Small intestine (tissue), 7 donors: ENCODE data around the gene C10orf95. TPM values are rescaled to one million over a fixed set of nuclear protein-coding genes. Genes with fewer than 3 reads are reported as not detected.
"Not testable (repeated sequence)": the region's sequence is repeated elsewhere in the genome, so short reads cannot be mapped to it uniquely, and the experiment has no call there.

ENCODE experiments used
- DNase-seq, 2 donors: peaks; one replicate each; pipeline versions ENCODE4 v3.0.0 to v3.0.0-alpha.2; 2013
- FAIRE-seq: peaks from 2 replicates; lab custom pipeline; 2012; peaks lifted over from hg19 to GRCh38; lab: Jason Lieb, UNC
- H3K27ac ChIP-seq, 3 donors: one replicate each; pipeline ENCODE4 v1.5.1; 2013; ENCODE audit warnings: low read length in 2 of 3, mild to moderate bottlenecking in 2 of 3, control low read depth in 1 of 3, inconsistent platforms in 1 of 3, low read depth in 1 of 3, moderate library complexity in 1 of 3
- H3K27me3 ChIP-seq, 3 donors: one replicate each; pipeline ENCODE4 v1.6.1; 2013; ENCODE audit warnings: low read length in 3 of 3, inconsistent platforms in 1 of 3; ENCODE audit not compliant: control insufficient read depth in 3 of 3, insufficient read depth in 3 of 3
- H3K36me3 ChIP-seq, 3 donors: one replicate each; pipeline ENCODE4 v1.6.1; 2013; ENCODE audit warnings: low read length in 3 of 3, inconsistent platforms in 1 of 3, low read depth in 1 of 3, mild to moderate bottlenecking in 1 of 3, moderate library complexity in 1 of 3; ENCODE audit not compliant: control insufficient read depth in 3 of 3, insufficient read depth in 2 of 3
- H3K4me1 ChIP-seq, 3 donors: one replicate each; pipeline ENCODE4 v1.6.1; 2013; ENCODE audit warnings: low read length in 2 of 3, inconsistent platforms in 1 of 3, low read depth in 1 of 3, mild to moderate bottlenecking in 1 of 3, moderate library complexity in 1 of 3; ENCODE audit not compliant: control insufficient read depth in 3 of 3, insufficient read depth in 2 of 3
- H3K4me3 ChIP-seq, 3 donors: one replicate each; pipeline ENCODE4 v1.5.1; 2013; ENCODE audit warnings: low read length in 3 of 3, control low read depth in 1 of 3, inconsistent platforms in 1 of 3, low read depth in 1 of 3, mild to moderate bottlenecking in 1 of 3, moderate library complexity in 1 of 3
- H3K9me3 ChIP-seq, 2 donors: one replicate each; pipeline ENCODE4 v1.6.1; 2013; ENCODE audit warnings: low read depth in 1 of 2, low read length in 1 of 2; ENCODE audit not compliant: control insufficient read depth in 2 of 2, insufficient read depth in 1 of 2
- WGBS, 3 donors: extraction: QIAGEN DNeasy Blood & Tissue Kit; methylation state at CpG; one replicate each; pipeline ENCODE4 v1.1.7; 2013; 5-methylcytosine and 5-hydroxymethylcytosine counted together
- polyA plus RNA-seq, 4 donors: library from polyadenylated mRNA; stranded (reverse) in 3 of 4; unstranded in 1 of 4; fragments of 200-250 nt in 3 of 4; fragments of 120-200 nt in 1 of 4; gene quantifications; one replicate each; pipeline versions ENCODE4 v1.2.1 to v1.2.3, GENCODE V29; 2013
- donor health status: healthy with polysubstance abuse.
- donor health status: control.
- donor health status: control.
- donor health status: Bipolar disorder and iron deficiency.
- donor health status: healthy.

Gene C10orf95
- polyA plus RNA-seq, 4 donors = 0.61 to 3.8 TPM; not detected in 2

DNA sequence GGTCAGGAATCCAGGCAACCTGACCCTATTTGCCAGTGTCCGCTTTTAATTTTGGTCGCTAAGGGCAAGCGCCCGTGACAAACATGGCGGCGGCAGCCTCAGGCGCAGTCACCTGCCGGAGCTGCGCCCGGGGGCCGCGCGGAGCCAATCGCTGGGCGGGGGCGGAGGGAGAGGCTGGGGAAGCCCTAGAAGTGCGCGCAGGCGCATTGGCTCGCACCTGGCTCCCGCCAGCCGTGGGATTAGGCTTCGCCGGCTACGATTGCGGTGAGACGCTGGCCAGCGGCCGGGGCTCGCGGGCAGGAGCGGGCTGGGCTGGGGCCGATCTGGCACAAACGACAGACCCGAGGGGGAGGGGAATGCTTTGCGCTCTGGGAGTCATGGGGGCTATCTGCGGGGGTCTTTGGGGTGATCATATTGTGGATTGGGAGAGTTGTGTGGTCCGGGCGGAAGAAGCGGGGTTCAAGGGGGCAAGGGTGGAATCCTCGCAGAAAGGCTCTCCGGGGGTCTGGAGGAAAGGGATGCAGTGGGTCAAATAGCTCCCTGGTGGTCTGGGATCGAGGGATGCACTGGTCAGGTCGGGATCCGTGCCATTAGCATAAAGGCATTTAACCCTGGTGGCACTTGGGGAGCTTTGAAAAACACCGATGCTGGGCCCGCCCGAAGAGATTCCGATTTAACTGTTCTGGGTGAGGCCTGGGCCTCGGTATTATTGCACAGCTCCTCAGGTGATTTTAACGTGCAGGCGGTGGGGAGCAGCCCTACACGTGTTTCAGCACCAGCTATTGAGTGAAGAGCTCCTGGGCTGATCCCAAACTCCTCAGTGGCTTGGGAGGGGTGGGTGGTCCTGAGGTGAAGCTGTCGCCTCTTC lies 10.1 kb upstream of the C10orf95 start:
- Histone ChIP-seq H3K36me3 (peaks cover 0 to 2% (median 0%) of the 10 kb centered on the region in 3 donors), H3K4me1 (peaks cover 3 to 51% (median 7%) of the 10 kb centered on the region in 3 donors), H3K27ac (peak overlapping the region in 1 of 3 donors; percentile 27), H3K4me3 (peak overlapping the region; percentile 24 to 47 (median 46)), H3K27me3 (no peaks in the 10 kb centered on the region), H3K9me3 (no peaks in the 10 kb centered on the region)
- peak; percentile 94 to 96 for DNase-seq
- FAIRE-seq = no peak
- WGBS, 3 donors = 1 to 4% (median 1%) methylated on average over 52 to 54 of the region's 54 CpGs

DNA sequence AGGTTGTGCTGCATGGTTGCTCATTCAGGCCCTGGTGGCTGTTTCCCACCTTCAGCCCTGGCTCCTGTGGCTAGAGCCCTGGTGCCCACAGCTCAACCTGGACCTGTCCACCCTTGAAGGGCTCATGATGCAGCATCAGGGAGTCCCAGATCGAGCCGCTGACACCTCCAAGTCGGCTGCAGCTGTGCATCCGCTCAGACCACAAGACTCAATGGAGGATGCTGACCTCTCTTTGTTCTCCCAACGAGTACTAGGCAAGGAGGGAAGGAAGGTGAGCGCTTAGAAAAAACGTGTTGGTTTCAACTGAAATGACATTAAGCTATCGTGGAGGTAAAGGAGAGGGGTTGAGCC lies 9.5 kb upstream of the C10orf95 start:
- no peak for DNase-seq
- no peak for FAIRE-seq
- no peaks in the 10 kb centered on the region for H3K27me3 ChIP-seq
- H3K4me3 ChIP-seq = peak overlapping the region in 2 of 3 donors; percentile 46 to 47
- peaks cover 3 to 56% (median 7%) of the 10 kb centered on the region in 3 donors for H3K4me1 ChIP-seq
- peak overlapping the region in 1 of 3 donors; percentile 27 for H3K27ac ChIP-seq
- H3K9me3 ChIP-seq = no peaks in the 10 kb centered on the region
- 12 to 26% (median 16%) methylated on average over 8 of the region's 8 CpGs for WGBS, 3 donors
- peaks cover 0 to 4% (median 0%) of the 10 kb centered on the region in 3 donors for H3K36me3 ChIP-seq

DNA sequence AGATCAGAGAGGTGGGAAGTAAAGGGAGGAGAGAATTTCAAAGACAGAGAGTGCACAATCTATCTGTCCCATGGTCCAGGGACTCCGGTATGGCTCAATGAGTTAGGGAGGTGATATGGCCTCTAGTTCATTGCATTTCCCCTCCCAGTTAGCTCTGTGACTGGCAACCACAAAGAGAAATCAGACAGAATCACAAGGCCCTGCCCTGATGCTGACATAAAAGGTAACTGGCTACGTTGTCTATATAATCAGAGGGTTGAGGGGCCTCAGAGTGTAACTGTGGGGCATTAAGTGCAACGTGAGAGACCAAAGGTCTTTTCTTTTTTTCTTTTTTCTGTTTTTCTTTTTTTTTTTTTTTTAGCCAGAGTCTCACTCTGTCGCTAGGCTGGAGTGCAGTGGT lies 7.3 kb upstream of the C10orf95 start:
- peaks cover 0 to 9% (median 0%) of the 10 kb centered on the region in 3 donors for H3K36me3 ChIP-seq
- DNase-seq (peak in 1 of 2 donors; percentile 75), FAIRE-seq (no peak)
- H3K27ac ChIP-seq = peak overlapping the region in 1 of 3 donors; percentile 77
- H3K9me3 ChIP-seq = no peaks in the 10 kb centered on the region
- H3K27me3 ChIP-seq = no peaks in the 10 kb centered on the region
- no peak overlapping the region for H3K4me3 ChIP-seq
- peaks cover 3 to 71% (median 7%) of the 10 kb centered on the region in 3 donors for H3K4me1 ChIP-seq
- WGBS, 3 donors = 57 to 70% (median 66%) methylated on average over 4 of the region's 4 CpGs

- H3K27me3 ChIP-seq = no peaks in the 10 kb centered on the region
- no peak for DNase-seq
- no peak for FAIRE-seq
- no peak overlapping the region for H3K27ac ChIP-seq
- 86 to 89% (median 87%) methylated on average over 9 of the region's 9 CpGs for WGBS, 3 donors
- no peak overlapping the region for H3K4me3 ChIP-seq
- H3K36me3 ChIP-seq = peaks cover 0 to 19% (median 0%) of the 10 kb centered on the region in 3 donors
- H3K4me1 ChIP-seq = peaks cover 3 to 71% (median 7%) of the 10 kb centered on the region in 3 donors
- H3K9me3 ChIP-seq = no peaks in the 10 kb centered on the region
Observed at GRCh38 chr10:102457591-102458150, 6.3 kb upstream of the C10orf95 start.

DNA sequence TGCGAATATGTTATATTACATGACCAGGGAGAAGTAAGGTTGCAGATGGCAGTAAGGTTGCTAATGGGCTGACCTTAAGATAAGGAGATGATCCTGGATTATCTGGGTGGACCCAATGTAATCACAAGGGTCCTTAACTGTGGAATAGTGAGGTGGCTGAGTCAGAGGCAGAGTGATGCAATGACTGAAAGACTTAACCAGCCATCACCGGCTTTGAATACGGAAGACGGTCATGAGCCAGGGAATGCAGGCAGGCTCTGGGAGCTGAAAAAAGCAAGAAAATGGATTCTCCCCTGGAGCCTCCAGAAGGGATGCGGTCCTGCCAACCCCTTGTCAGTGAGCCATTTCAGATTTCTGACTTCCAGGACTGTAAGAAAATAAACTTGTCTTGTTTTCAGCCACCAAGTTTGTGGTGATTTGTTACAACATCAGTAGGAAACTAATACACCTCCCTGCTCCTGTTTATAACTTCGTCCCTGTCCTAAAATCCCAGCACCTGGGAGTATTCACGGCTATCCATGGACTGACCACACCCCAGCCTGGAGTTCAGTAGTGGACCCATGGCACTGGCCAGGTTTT lies 4.6 kb upstream of the C10orf95 start:
- H3K9me3 ChIP-seq = no peaks in the 10 kb centered on the region
- H3K27me3 ChIP-seq = no peaks in the 10 kb centered on the region
- peak overlapping the region in 1 of 3 donors; percentile 75 for H3K27ac ChIP-seq
- WGBS, 3 donors = 81 to 84% (median 84%) methylated on average over 7 of the region's 7 CpGs
- FAIRE-seq (no peak), DNase-seq (peak in 1 of 2 donors; percentile 81)
- H3K4me3 ChIP-seq = no peak overlapping the region
- peaks cover 0 to 68% (median 0%) of the 10 kb centered on the region in 3 donors for H3K4me1 ChIP-seq
- H3K36me3 ChIP-seq = peaks cover 0 to 36% (median 0%) of the 10 kb centered on the region in 3 donors

DNA sequence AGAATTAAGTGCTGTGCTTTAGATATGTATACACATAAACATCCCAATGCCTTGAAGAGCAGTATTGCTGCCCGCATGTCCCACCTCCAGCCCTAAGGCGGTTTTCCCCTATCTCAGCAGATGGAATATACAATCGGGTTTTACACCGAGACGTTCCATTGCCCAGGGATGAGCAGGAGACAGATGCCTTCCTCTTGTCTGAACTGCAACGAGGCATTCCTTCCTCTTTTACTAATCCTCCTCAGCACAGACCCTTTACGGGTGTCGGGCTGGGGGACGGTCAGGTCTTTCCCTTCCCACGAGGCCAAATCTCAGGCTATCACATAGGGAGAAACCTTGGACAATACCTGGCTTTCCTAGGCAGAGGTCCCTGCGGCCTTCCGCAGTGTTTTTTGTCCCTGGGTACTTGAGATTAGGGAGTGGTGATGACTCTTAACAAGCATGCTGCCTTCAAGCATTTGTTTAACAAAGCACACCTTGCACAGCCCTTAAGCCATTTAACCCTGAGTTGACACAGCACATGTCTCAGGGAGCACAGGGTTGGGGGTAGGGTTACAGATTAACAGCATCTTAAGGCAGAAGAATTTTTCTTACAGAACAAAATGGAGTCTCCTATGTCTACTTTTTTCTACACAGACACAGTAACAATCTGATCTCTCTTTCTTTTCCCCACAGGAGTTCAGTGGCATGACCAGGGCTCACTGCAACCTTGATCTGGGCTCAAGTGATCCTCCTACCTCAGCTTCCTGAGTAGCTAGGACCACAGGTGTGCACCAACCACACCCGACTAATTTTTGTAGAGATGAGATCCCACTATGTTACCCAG lies 3.5 kb upstream of the C10orf95 start:
- Histone ChIP-seq H3K4me1 (peaks cover 0 to 68% (median 0%) of the 10 kb centered on the region in 3 donors), H3K27ac (peak overlapping the region in 1 of 3 donors; percentile 75), H3K36me3 (peaks cover 0 to 36% (median 0%) of the 10 kb centered on the region in 3 donors)
- WGBS, 3 donors = 81 to 86% (median 85%) methylated on average over 13 of the region's 13 CpGs
- H3K9me3 ChIP-seq, H3K27me3 ChIP-seq, H3K4me3 ChIP-seq, DNase-seq, FAIRE-seq: not testable (repeated sequence)

- Histone ChIP-seq H3K36me3 (peaks cover 0 to 36% (median 0%) of the 10 kb centered on the region in 3 donors), H3K4me1 (peaks cover 0 to 66% (median 2%) of the 10 kb centered on the region in 3 donors), H3K9me3 (no peaks in the 10 kb centered on the region), H3K27ac (peak overlapping the region in 1 of 3 donors; percentile 51), H3K27me3 (no peaks in the 10 kb centered on the region), H3K4me3 (no peak overlapping the region)
- no peak for FAIRE-seq
- 81 to 90% (median 82%) methylated on average over 5 of the region's 5 CpGs for WGBS, 3 donors
- no peak for DNase-seq
Observed at GRCh38 chr10:102453502-102453901, 2.2 kb upstream of the C10orf95 start.
